Neural crest cell (in vitro differentiated cells): ENCODE results near the gene MARCHF6. TPM values are rescaled to one million over a fixed set of nuclear protein-coding genes. Genes with fewer than 3 reads are reported as not detected.

Experiments used
- DNase-seq: peaks from one replicate; pipeline ENCODE4 v3.0.0; 2021; ENCODE audit warnings: low read depth, mixed read lengths, low spot score
- H3K27ac Mint-ChIP-seq: one replicate; pipeline ENCODE4 v1.8.0; 2021; ENCODE audit warnings: mild to moderate bottlenecking, mixed read lengths; ENCODE audit not compliant: unreplicated experiment
- H3K27me3 Mint-ChIP-seq: 2 replicates; pipeline ENCODE4 v1.8.0; 2021; ENCODE audit warnings: low read depth, mild to moderate bottlenecking, mixed read lengths
- H3K36me3 Mint-ChIP-seq: 2 replicates; pipeline ENCODE4 v1.8.0; 2021; ENCODE audit warnings: low read depth, mild to moderate bottlenecking, mixed read lengths
- H3K4me1 Mint-ChIP-seq: 2 replicates; pipeline ENCODE4 v1.8.0; 2021; ENCODE audit warnings: mixed read lengths
- H3K4me3 Mint-ChIP-seq: one replicate; pipeline ENCODE4 v1.8.0; 2021; ENCODE audit warnings: mild to moderate bottlenecking, mixed read lengths
- H3K9me3 Mint-ChIP-seq: 2 replicates; pipeline ENCODE4 v1.8.0; 2021; ENCODE audit warnings: mixed read lengths
- CTCF ChIP-seq: fragments of 200-600 bp; sonication (generic); conservative IDR thresholded peaks from 2 replicates; pipeline ENCODE4 v1.5.0; 2021; ENCODE audit warnings: antibody characterized with exemption, mild to moderate bottlenecking
- long read RNA-seq: library from polyadenylated mRNA; unstranded; transcript quantifications from one replicate; pipeline ENCODE4 v2.0.0, GENCODE V29; 2020
- total RNA-seq: library from RNA; stranded (reverse); gene quantifications from 2 replicates; pipeline ENCODE4 v1.2.1, GENCODE V29; 2021

The MARCHF6 gene
- total RNA-seq = 202 and 207 TPM in 2 replicates
- long read RNA-seq, full-length matches to known transcripts = 24 of 38 reads
- long read RNA-seq, partial matches to known transcripts = 7 of 38 reads
- long read RNA-seq, other reads (novel, unspliced or antisense) = 7 of 38 reads

GRCh38 chr5:10353241-10354047 lies at the start of gene MARCHF6:
TSS of gene MARCHF6 (plus strand) at chr5:10353695. CDS start at chr5:10353899, 204 bp downstream.
- H3K9me3 Mint-ChIP-seq = no peaks in the 10 kb centered on the region
- peak within 1 kb of the TSS; percentile 99 for H3K27ac Mint-ChIP-seq
- peak within 1 kb of the TSS; percentile 98 for H3K4me3 Mint-ChIP-seq
- DNase-seq = peak; percentile 90
- H3K4me1 Mint-ChIP-seq = peaks cover 48% of the 10 kb centered on the region
- TF ChIP-seq CTCF = no peak
- peaks cover 2% of the 10 kb centered on the region for H3K36me3 Mint-ChIP-seq
- no peaks in the 10 kb centered on the region for H3K27me3 Mint-ChIP-seq

DNA sequence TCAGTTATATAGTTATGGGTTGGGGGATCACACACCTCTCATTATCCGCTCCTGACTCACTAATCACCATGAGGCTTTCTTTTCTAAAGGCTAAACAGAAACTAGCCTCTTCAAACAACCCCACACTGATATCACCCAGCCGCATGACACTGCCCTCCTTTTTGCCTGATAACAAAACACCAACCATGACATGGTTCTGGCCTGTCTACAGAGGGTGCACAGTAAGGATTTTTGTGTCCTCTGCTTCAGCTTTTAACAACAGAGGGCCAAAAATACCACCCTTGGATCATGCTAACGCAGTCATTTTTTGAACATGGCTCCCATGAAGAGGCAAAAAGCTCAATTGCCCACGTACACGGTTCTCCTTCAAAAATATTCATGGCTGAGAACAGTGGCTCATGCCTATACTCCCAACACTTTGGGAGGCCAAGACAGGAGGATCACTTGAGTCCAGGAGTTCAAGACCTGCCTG lies 49.8 kb upstream of the MARCHF6 start:
- no peak for TF ChIP-seq CTCF

GRCh38 chr5:10304932-10305331 lies 48.6 kb upstream of the MARCHF6 start:
- peak; percentile 35 for TF ChIP-seq CTCF
- Mint-ChIP-seq H3K9me3 (no peaks in the 10 kb centered on the region), H3K27me3 (no peaks in the 10 kb centered on the region), H3K4me3 (peak overlapping the region; percentile 56), H3K27ac (no peak overlapping the region), H3K4me1 (peaks cover 20% of the 10 kb centered on the region), H3K36me3 (peaks cover under 1% of the 10 kb centered on the region)
- no peak for DNase-seq

More for the DNA sequence above, 49.8 kb upstream of the MARCHF6 start:
- H3K27ac Mint-ChIP-seq = no peak overlapping the region
- H3K27me3 Mint-ChIP-seq = no peaks in the 10 kb centered on the region
- peaks cover 20% of the 10 kb centered on the region for H3K4me1 Mint-ChIP-seq
- H3K4me3 Mint-ChIP-seq = no peak overlapping the region
- H3K36me3 Mint-ChIP-seq = peaks cover 3% of the 10 kb centered on the region
- no peaks in the 10 kb centered on the region for H3K9me3 Mint-ChIP-seq
- no peak for DNase-seq

DNA sequence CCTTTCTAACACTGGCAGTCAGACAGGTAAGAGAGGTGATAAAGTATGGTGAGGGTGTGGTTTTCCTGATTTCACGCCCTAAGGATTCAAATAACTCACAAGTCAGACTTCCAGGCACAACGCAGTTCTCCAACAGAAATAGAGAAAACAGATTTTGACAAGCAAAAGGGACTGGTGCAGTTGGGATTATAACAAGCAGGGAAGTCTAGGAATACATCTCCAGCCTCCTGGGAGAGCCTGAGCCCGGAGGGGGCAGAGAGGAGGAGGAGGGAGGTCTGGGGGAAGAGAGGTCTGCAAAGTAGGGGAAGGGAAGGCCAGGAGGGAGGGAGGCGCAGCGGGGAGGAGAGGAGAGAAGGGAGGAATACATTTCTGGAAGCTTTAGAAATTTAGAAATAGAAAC lies 47.4 kb upstream of the MARCHF6 start:
- H3K27ac Mint-ChIP-seq = no peak overlapping the region
- H3K9me3 Mint-ChIP-seq = no peaks in the 10 kb centered on the region
- DNase-seq = no peak
- no peak for TF ChIP-seq CTCF
- peaks cover 20% of the 10 kb centered on the region for H3K4me1 Mint-ChIP-seq
- no peaks in the 10 kb centered on the region for H3K36me3 Mint-ChIP-seq
- no peaks in the 10 kb centered on the region for H3K27me3 Mint-ChIP-seq
- H3K4me3 Mint-ChIP-seq = peak overlapping the region; percentile 89

- Mint-ChIP-seq H3K36me3 (no peaks in the 10 kb centered on the region), H3K4me1 (peaks cover 20% of the 10 kb centered on the region), H3K9me3 (no peaks in the 10 kb centered on the region), H3K27ac (no peak overlapping the region), H3K4me3 (peak overlapping the region; percentile 89), H3K27me3 (no peaks in the 10 kb centered on the region)
- DNase-seq = no peak
- no peak for TF ChIP-seq CTCF
These were observed 46.7 kb upstream of the MARCHF6 start for GRCh38 chr5:10306806-10307205.
